Upper lobe of left lung (tissue), 4 donors: ENCODE data around the gene PDGFRA.

Experiments
- CTCF ChIP-seq, 6 experiments: fragments of 450-650 bp in 4 of 6; fragments of 200-600 bp in 2 of 6; sonication (generic) in 2 of 6; IDR thresholded peaks; one replicate each; pipeline ENCODE4 v1.5.1; 2016 to 2019; ENCODE audit warnings: antibody characterized with exemption in 6 of 6
- EP300 ChIP-seq, 4 donors: sonication (generic); formaldehyde crosslinking; IDR thresholded peaks; one replicate each; pipeline ENCODE4 v1.5.1; 2017; ENCODE audit warnings: antibody characterized with exemption in 4 of 4, control low read depth in 2 of 4
- POLR2A ChIP-seq, 4 donors: fragments of 450-650 bp; IDR thresholded peaks; one replicate each; pipeline ENCODE4 v1.5.1; 2016 to 2017; ENCODE audit warnings: antibody characterized with exemption in 4 of 4, mild to moderate bottlenecking in 2 of 4

- TF ChIP-seq EP300 (IDR thresholded peaks at IDR 0.05) (no peak), POLR2A (IDR thresholded peaks at IDR 0.05) (no peak), CTCF (IDR thresholded peaks at IDR 0.05) (no peak)
Observed at GRCh38 chr4:54189140-54189539, 40.0 kb upstream of the PDGFRA start.
